Common myeloid progenitor, CD34-positive (primary cell): ENCODE measurements around the gene MCC.

ENCODE experiments used
- CTCF ChIA-PET: fragments of 350-600 bp; sonication (Branson Sonifier 250); formaldehyde crosslinking; loops from one replicate; lab custom pipeline; 2021; ENCODE audit warnings: antibody characterized with exemption; lab: Charles Lee
- POLR2A ChIA-PET: fragments of 350-600 bp; sonication (Branson Sonifier 250); formaldehyde crosslinking; loops from one replicate; lab custom pipeline; 2021; ENCODE audit warnings: antibody characterized with exemption; lab: Charles Lee
- DNase-seq, 3 donors: peaks; one replicate each; pipeline versions ENCODE4 v3.0.0 to v3.0.0-alpha.2; 2013
- H3K27ac ChIP-seq, 2 experiments: 1 replicate in 1 of 2; 2 replicates in 1 of 2; pipeline ENCODE4 v1.7.0; 2013; ENCODE audit warnings: inconsistent platforms in 2 of 2, low read length in 2 of 2, mild to moderate bottlenecking in 2 of 2, low read depth in 1 of 2, moderate library complexity in 1 of 2; ENCODE audit not compliant: severe bottlenecking in 2 of 2, insufficient read depth in 1 of 2, poor library complexity in 1 of 2
- H3K27me3 ChIP-seq, 5 experiments: replicated peaks in 2 of 5; 1 replicate in 3 of 5; 2 replicates in 2 of 5; pipeline versions ENCODE4 v1.6.1 to v1.7.0; 2013; ENCODE audit warnings: low read length in 4 of 5, mild to moderate bottlenecking in 2 of 5, moderate library complexity in 2 of 5, inconsistent platforms in 1 of 5; ENCODE audit not compliant: insufficient read depth in 5 of 5, control insufficient read depth in 4 of 5
- H3K36me3 ChIP-seq, 4 experiments: 1 replicate in 2 of 4; 2 replicates in 2 of 4; pipeline versions ENCODE4 v1.6.1 to v1.7.0; 2013; ENCODE audit warnings: low read length in 3 of 4, control low read depth in 1 of 4, mild to moderate bottlenecking in 1 of 4; ENCODE audit not compliant: control insufficient read depth in 4 of 4, insufficient read depth in 4 of 4
- H3K4me1 ChIP-seq, 4 experiments: 1 replicate in 3 of 4; 2 replicates in 1 of 4; pipeline versions ENCODE4 v1.6.1 to v1.7.1; 2013; ENCODE audit warnings: low read length in 3 of 4, mild to moderate bottlenecking in 3 of 4, control low read depth in 1 of 4, inconsistent platforms in 1 of 4, moderate library complexity in 1 of 4; ENCODE audit not compliant: control insufficient read depth in 4 of 4, insufficient read depth in 4 of 4; ENCODE audit errors: control extremely low read depth in 1 of 4
- H3K4me3 ChIP-seq, 7 experiments: 1 replicate in 4 of 7; 2 replicates in 3 of 7; pipeline versions ENCODE4 v1.5.1 to v1.7.0; 2013; ENCODE audit warnings: mild to moderate bottlenecking in 7 of 7, low read length in 6 of 7, moderate library complexity in 6 of 7, inconsistent platforms in 2 of 7, low read depth in 2 of 7, control low read depth in 1 of 7; ENCODE audit not compliant: insufficient read depth in 4 of 7, control insufficient read depth in 1 of 7; ENCODE audit errors: extremely low read depth in 1 of 7
- H3K9me3 ChIP-seq, 5 experiments: 1 replicate in 4 of 5; 2 replicates in 1 of 5; pipeline versions ENCODE4 v1.6.1 to v1.7.1; 2013; ENCODE audit warnings: low read length in 4 of 5, mild to moderate bottlenecking in 2 of 5, inconsistent platforms in 1 of 5, low read depth in 1 of 5, moderate library complexity in 1 of 5; ENCODE audit not compliant: control insufficient read depth in 4 of 5, insufficient read depth in 2 of 5; ENCODE audit errors: control extremely low read depth in 1 of 5
- WGBS: methylation state at CpG from one replicate; pipeline ENCODE4 v1.1.5; 2013; ENCODE audit not compliant: insufficient coverage; 5-methylcytosine and 5-hydroxymethylcytosine counted together

The MCC gene

GRCh38 chr5:113093558-113093957 lies 394.7 kb downstream of the MCC start:
- Histone ChIP-seq H3K27ac (no peak overlapping the region), H3K27me3 (peaks cover 0 to 15% (median 3%) of the 10 kb centered on the region in 5 experiments), H3K4me1 (no peaks in the 10 kb centered on the region), H3K36me3 (no peaks in the 10 kb centered on the region), H3K9me3 (no peaks in the 10 kb centered on the region), H3K4me3 (no peak overlapping the region)
- ChIA-PET POLR2A (no interaction called here), CTCF (no interaction called here)
- no peak for DNase-seq
- 89% methylated on average over 3 of the region's 3 CpGs for WGBS

- Histone ChIP-seq H3K27ac (no peak overlapping the region), H3K4me3 (no peak overlapping the region), H3K4me1 (no peaks in the 10 kb centered on the region), H3K27me3 (peaks cover 0 to 19% (median 3%) of the 10 kb centered on the region in 5 experiments), H3K9me3 (no peaks in the 10 kb centered on the region), H3K36me3 (no peaks in the 10 kb centered on the region)
- DNase-seq: no peak
- 73% methylated on average over 4 of the region's 4 CpGs for WGBS
- ChIA-PET POLR2A (no interaction called here), CTCF (no interaction called here)
Observed at GRCh38 chr5:113092683-113093082, 395.6 kb downstream of the MCC start.

- WGBS: no CpG with 5 or more reads among the region's 3 CpGs
- Histone ChIP-seq H3K27ac (no peak overlapping the region), H3K4me1 (no peaks in the 10 kb centered on the region), H3K9me3 (no peaks in the 10 kb centered on the region), H3K4me3 (no peak overlapping the region), H3K27me3 (peaks cover 0 to 24% (median 3%) of the 10 kb centered on the region in 5 experiments), H3K36me3 (no peaks in the 10 kb centered on the region)
- ChIA-PET CTCF (no interaction called here), POLR2A (no interaction called here)
- DNase-seq: no peak
Observed at GRCh38 chr5:113091622-113092021, 396.6 kb downstream of the MCC start.

- no peaks in the 10 kb centered on the region for H3K4me1 ChIP-seq
- H3K27me3 ChIP-seq: peaks cover 0 to 22% (median 3%) of the 10 kb centered on the region in 5 experiments
- no peak overlapping the region for H3K4me3 ChIP-seq
- H3K27ac ChIP-seq: no peak overlapping the region
- ChIA-PET POLR2A (no interaction called here), CTCF (no interaction called here)
- 94% methylated on average over 11 of the region's 11 CpGs for WGBS
- H3K9me3 ChIP-seq: no peaks in the 10 kb centered on the region
- no peaks in the 10 kb centered on the region for H3K36me3 ChIP-seq
- no peak for DNase-seq
Observed at GRCh38 chr5:113090336-113091106, 397.7 kb downstream of the MCC start.

GRCh38 chr5:113089653-113090335 lies 398.5 kb downstream of the MCC start:
- no peak overlapping the region for H3K27ac ChIP-seq
- H3K27me3 ChIP-seq: peaks cover 0 to 22% (median 3%) of the 10 kb centered on the region in 5 experiments
- no peaks in the 10 kb centered on the region for H3K9me3 ChIP-seq
- 86% methylated on average over 6 of the region's 6 CpGs for WGBS
- no peak overlapping the region for H3K4me3 ChIP-seq
- ChIA-PET POLR2A (no interaction called here), CTCF (no interaction called here)
- H3K36me3 ChIP-seq: no peaks in the 10 kb centered on the region
- H3K4me1 ChIP-seq: no peaks in the 10 kb centered on the region
- DNase-seq: no peak

GRCh38 chr5:113087976-113088514 lies 400.2 kb downstream of the MCC start:
- no peak overlapping the region for H3K27ac ChIP-seq
- H3K4me1 ChIP-seq: no peaks in the 10 kb centered on the region
- 94% methylated on average over 2 of the region's 5 CpGs for WGBS
- peaks cover 0 to 22% (median 3%) of the 10 kb centered on the region in 5 experiments for H3K27me3 ChIP-seq
- DNase-seq: no peak
- CTCF ChIA-PET: no interaction called here
- no peak overlapping the region for H3K4me3 ChIP-seq
- H3K9me3 ChIP-seq: no peaks in the 10 kb centered on the region
- no peaks in the 10 kb centered on the region for H3K36me3 ChIP-seq
- POLR2A ChIA-PET: no interaction called here

- ChIA-PET POLR2A (no interaction called here), CTCF (no interaction called here)
- no peak overlapping the region for H3K4me3 ChIP-seq
- peaks cover 0 to 17% (median 3%) of the 10 kb centered on the region in 5 experiments for H3K27me3 ChIP-seq
- 76% methylated on average over 5 of the region's 7 CpGs for WGBS
- H3K27ac ChIP-seq: no peak overlapping the region
- no peaks in the 10 kb centered on the region for H3K4me1 ChIP-seq
- no peaks in the 10 kb centered on the region for H3K36me3 ChIP-seq
- no peak for DNase-seq
- no peaks in the 10 kb centered on the region for H3K9me3 ChIP-seq
Observed at GRCh38 chr5:113085880-113086409, 402.3 kb downstream of the MCC start.
